PC-9 (cell line): ENCODE data around the gene SYNGR1.

Source experiments
- CTCF ChIP-seq: fragments of 200-600 bp; sonication (generic); conservative IDR thresholded peaks from 2 replicates; pipeline ENCODE4 v1.6.1; 2017; ENCODE audit warnings: mixed run types, antibody characterized with exemption, mild to moderate bottlenecking, moderate library complexity
- EZH2 ChIP-seq: fragments of 200-600 bp; sonication (generic); IDR thresholded peaks from 2 replicates; pipeline ENCODE4 v1.8.0; 2017; ENCODE audit warnings: antibody characterized with exemption, low read depth

- TF ChIP-seq CTCF (no peak), EZH2 (no peak)
These were observed 8.6 kb upstream of the SYNGR1 start for GRCh38 chr22:39341179-39341578.
